Middle frontal gyrus (tissue), 1 donor: Measurements from ENCODE around the gene BTN3A1.
A peak's percentile ranks its signal among the peaks of the same experiment; 100 is the strongest.
"Not testable (repeated sequence)": the region's sequence is repeated elsewhere in the genome, so short reads cannot be mapped to it uniquely, and the experiment has no call there.

ENCODE experiments used
- DNase-seq: peaks from one replicate; pipeline ENCODE4 v3.0.0-alpha.2; 2015; ENCODE audit warnings: low spot score; ENCODE audit errors: extremely low spot score

Gene BTN3A1

GRCh38 chr6:26401987-26402658 is at the start of gene BTN3A1:
TSS of gene BTN3A1 (plus strand) at chr6:26402275. CDS start at chr6:26405564, 3,289 bp downstream.
- DNase-seq = peak; percentile 69

- DNase-seq = no peak
These were observed 49.8 kb upstream of the BTN3A1 start for GRCh38 chr6:26352315-26352714.

- DNase-seq = no peak
These were observed 47.9 kb upstream of the BTN3A1 start for GRCh38 chr6:26354162-26354561.

GRCh38 chr6:26355366-26355765 is 46.7 kb upstream of the BTN3A1 start:
- no peak for DNase-seq

GRCh38 chr6:26357543-26357942 is 44.5 kb upstream of the BTN3A1 start:
- DNase-seq = not testable (repeated sequence)

- no peak for DNase-seq
These were observed 43.5 kb upstream of the BTN3A1 start for GRCh38 chr6:26358511-26358981.

GRCh38 chr6:26359765-26360164 is 42.3 kb upstream of the BTN3A1 start:
- no peak for DNase-seq

GRCh38 chr6:26360451-26361416 is 41.3 kb upstream of the BTN3A1 start:
- no peak for DNase-seq

- no peak for DNase-seq
These were observed 40.5 kb upstream of the BTN3A1 start for GRCh38 chr6:26361544-26361943.

- DNase-seq = no peak
These were observed 39.8 kb upstream of the BTN3A1 start for GRCh38 chr6:26362093-26362835.

- DNase-seq = no peak
These were observed 39.2 kb upstream of the BTN3A1 start for GRCh38 chr6:26362836-26363220.

GRCh38 chr6:26363882-26364701 is 38.0 kb upstream of the BTN3A1 start:
- no peak for DNase-seq

- DNase-seq = no peak
These were observed 36.5 kb upstream of the BTN3A1 start for GRCh38 chr6:26365633-26365995.

GRCh38 chr6:26366504-26366903 is 35.6 kb upstream of the BTN3A1 start:
- DNase-seq = no peak

GRCh38 chr6:26367114-26367513 is 35.0 kb upstream of the BTN3A1 start:
- no peak for DNase-seq

- not testable (repeated sequence) for DNase-seq
These were observed 30.3 kb upstream of the BTN3A1 start for GRCh38 chr6:26371813-26372212.

- DNase-seq = no peak
These were observed 29.5 kb upstream of the BTN3A1 start for GRCh38 chr6:26372308-26373144.

- DNase-seq = no peak
These were observed 26.8 kb upstream of the BTN3A1 start for GRCh38 chr6:26375270-26375669.

GRCh38 chr6:26377719-26378118 is 24.4 kb upstream of the BTN3A1 start:
- DNase-seq = no peak

- DNase-seq = not testable (repeated sequence)
These were observed 23.9 kb upstream of the BTN3A1 start for GRCh38 chr6:26378143-26378542.
